Left hindlimb (tissue), 1 donor: ENCODE measurements around the gene LRRC74A.
"Not testable (repeated sequence)": the region's sequence is repeated elsewhere in the genome, so short reads cannot be mapped to it uniquely, and the experiment has no call there.

Experiments used
- DNase-seq: peaks from one replicate; pipeline ENCODE4 v3.0.0-alpha.2; 2018

The LRRC74A gene

DNA sequence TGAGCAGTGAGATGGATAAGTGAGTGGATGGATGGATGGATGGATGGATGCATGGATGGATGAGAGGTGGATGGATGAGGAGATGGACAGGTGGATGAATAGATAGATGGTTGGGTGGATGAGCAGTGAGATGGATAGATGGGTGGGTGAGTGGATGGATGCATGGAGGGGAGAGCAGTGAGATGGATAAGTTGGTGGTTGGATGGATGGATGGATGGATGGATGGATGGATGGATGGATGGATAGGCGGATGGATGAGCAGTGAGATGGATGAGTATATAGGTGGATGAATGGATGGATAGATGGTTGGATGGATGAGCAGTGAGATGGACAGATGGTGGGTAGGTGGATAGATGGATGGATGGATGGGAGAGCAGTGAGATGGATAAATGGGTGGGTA, 30.6 kb downstream of the LRRC74A start:
- no peak for DNase-seq

DNA sequence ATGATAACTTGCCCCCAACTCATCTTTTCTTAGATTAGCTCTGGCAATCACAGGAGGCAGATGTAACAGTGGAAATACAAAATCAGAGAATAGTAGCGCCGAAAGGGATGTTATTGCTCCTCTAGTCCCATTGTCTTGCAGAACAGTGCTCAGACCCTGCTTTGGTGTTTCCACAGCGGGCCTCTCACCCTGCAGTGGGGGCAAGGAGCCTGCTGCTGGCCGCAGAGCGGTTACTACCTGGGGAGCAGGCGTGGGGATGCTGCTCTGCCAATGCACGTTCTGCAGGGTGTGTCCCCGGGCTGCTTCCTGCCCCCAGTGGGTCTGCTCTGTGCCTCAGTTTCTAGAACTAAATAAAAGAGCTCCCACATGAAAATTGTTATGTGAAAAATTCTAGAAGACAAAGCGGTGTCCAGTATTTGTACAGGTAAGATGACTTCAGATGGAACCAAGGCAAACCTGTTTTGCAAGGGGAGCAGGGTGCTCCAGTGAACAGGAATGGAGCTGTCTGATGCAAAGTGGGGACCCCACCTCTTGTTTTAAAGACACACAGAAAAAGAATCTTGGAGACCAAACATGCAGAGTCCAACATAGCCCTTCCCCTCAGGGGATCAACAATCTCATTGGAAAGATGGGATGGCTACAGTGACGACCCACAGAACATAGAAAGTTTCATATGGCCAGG, 35.5 kb downstream of the LRRC74A start:
- DNase-seq: no peak

DNA sequence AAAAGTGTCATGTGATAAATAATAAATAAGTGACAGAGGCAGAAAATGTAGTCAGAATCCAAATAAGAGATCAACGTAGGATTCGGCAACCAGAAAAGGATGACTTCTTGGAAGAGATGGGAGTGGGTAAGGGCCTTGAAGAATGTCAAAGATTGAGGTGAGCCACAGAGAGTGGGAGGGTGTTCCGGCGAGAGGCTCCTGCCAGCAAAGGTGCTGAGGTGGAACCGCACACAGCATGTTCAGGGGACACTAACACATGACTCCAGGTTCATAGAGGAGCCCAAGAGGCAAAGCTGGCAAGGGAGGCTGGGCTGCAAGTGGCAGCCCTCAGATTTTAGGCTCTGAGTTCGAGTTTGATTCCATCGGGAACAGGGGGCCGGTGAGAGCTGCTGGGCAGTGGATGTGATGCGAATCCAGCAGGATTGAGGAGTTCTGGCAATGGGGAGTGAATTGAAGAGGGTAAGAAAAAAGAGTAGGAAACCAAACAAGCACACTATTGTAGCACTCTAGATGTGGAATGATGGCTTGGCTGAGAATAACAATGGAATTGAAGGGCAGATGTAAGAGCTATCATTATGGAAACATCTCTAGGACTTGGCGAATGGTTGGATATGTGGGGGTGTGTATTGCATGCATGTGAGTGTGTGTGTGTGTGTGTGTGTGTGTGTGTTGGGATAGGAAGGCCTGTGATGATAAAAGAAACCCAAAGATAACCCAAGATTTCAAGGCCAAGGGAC, 36.5 kb downstream of the LRRC74A start:
- DNase-seq: no peak

DNA sequence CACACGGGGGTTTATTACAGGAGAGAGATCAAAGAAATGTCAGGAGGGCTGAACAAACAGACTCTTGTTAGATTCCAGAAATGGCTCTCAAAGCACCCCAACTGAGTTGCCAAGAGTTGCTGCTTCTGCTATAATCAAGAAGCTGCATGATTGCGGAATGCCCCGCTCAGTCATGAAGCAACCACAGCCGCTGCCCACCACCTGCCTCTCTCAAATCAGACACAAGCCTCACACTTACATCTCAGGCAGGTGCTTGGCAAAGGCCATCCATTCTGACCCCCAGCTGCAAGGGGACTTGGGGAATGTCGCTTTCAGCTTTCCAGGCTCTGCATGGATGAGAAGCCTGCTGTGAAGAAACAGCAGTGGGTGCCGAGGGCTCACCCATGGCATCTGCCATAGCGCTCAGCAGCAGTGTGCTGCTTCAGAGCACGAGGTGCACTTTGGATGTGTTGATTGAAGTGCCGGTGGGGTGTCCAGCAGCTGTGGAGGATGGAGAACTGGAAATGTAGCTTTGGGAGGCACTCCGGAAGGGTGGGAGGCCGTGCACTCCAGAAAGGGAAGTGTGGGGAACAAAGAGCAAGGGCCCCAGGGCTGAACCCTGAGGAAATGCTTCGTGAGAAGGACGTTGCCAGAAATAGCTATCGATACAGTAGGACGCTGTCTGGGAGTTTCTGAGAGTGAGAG, 37.7 kb downstream of the LRRC74A start:
- DNase-seq: peak; percentile 71

DNA sequence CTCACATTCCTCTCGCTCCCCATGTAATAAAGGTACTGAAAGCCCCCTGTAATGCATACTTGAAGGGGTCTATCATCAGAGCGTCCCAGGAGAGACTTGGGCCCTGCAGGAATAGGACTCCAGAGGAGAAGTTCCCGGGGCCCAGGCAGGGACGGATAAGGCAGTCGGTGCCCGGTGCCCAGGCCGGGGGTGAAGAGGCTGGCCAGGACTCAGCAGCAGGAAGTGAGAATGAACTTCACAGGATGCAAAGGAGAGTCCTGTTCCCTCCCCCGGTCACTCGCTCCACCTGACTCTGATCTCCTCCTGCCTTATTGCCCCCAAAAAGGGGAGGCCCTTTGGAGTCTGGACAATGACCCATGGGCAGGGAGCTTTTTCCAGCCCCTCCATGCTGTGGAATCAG, 40.2 kb downstream of the LRRC74A start:
- DNase-seq: no peak

DNA sequence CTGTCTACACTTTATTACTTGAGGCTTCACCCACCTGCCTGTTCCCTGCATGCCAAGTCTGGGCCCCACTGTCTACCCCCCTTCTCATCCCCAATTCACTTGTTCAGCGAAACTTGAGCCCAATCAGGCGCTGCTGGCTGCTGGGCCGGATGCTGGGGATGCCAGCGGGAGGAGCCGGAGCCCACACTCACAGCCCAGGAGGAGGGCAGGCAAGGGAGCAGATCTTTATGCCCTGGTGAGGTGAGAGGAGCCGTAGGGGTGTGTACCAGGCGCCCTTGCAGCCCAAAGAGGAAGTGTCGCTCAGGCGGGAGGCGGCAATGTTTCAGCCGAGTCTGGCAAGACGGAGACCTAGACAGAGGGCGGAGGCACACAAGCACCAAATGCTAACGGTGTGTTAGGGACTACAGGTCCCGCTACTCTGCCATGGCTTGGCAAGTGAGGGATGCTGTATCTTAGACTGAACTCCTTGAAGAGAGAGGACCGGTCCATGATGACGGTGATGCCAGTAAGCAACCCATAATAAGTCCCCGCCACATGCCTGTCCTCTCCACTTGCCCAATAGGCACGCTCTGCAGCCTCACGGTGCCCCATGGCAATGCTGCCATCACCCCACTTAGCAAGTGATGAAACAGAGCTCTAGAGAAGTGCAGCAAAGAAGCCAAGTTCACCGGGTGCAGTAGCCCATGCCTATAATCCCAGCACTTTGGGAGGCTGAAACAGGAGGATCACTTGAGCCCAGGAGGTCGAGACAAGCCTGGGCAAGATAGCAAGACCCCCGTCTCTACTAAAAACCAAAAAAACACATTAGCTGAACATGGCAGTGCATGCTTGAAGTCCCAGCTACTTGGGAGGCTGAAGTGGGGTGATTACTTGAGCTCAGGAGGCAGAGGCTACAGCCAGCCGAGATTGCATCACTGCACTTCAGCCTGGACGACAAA, 41.6 kb downstream of the LRRC74A start:
- peak; percentile 57 for DNase-seq

DNA sequence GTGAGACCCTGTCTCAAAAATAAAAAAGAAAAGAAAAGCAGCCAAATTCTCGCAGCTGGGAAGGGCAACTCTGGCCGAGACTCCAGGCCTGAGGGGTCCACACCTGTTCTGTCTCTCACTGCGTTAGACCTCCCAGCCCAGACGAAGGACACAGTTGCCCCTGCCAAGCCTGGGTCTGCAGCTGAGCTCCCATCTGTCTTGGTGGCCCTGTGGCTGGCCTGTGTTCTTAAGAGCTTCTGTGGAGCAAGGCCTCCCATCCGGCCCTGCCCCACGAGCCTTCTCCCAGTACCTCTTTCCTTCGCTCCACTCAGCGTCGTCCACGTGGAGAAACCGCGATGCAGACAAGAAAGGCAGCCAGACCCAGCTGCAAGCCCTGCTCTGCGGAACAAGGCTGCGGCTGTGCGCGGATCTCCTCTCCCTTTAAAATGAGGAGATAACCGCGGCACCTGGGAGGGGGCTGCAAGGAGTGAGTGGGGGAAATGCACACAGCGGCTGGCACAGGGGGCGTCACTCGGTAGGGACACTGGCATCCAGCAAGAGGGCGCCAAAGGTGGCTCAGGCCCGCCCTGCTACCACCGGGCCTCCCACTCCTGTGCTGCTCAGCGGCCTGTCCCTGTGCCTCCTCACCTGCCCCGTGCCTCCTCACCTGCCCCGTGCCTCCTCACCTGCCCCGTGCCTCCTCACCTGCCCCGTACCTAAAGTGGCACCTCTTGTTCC, 42.4 kb downstream of the LRRC74A start:
- peak; percentile 51 for DNase-seq

DNA sequence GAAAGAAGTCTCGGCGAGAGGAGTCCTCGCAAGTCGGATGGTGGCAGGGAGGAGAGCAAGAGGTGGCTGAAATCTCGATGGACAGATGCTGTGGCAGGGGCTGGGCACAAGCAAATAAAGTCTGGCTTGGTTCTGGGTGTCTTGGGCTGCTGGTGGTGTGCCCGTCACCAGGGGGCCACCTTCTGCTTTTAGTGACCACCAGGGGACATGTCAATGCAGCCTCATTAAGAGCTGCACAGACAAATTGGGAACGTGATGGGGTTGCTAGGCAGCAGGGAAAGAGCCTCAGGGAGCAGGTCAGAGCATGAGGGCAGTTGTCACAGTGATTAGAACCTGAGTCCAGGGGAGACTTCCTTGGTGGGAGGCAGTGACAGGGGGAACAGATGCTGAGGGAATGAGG, 44.0 kb downstream of the LRRC74A start:
- no peak for DNase-seq

DNA sequence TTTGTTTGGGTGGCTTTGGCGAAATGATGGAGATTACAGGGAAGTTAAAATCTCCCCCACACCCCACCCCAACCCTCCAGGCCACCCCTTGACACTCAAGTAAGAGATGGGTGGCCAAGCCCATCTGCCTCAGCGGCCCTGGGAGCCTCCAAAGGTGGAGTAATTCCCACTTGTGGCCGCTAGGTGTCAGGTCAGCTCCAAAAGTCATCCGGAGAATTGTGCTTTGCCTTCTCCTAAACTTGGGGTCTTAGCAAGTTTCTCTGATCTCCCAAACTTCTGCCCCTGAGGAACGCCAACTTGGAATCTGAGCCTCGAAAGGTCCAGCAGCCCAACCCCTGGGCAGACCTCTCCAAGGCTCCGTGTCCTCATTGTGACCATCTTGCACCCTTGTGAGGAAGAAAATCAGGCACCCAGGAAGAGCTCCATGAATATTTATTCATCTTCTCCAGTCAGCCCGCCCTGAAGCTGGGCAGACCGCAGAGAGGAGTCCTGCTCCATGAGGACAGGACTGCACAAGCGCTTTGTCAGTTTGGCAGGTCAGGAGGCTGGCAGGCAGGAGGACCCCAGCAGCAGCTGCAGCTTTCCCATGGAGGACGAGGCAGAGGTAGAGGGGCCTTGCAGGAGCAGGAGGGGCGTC, 46.7 kb downstream of the LRRC74A start:
- DNase-seq: peak; percentile 64

DNA sequence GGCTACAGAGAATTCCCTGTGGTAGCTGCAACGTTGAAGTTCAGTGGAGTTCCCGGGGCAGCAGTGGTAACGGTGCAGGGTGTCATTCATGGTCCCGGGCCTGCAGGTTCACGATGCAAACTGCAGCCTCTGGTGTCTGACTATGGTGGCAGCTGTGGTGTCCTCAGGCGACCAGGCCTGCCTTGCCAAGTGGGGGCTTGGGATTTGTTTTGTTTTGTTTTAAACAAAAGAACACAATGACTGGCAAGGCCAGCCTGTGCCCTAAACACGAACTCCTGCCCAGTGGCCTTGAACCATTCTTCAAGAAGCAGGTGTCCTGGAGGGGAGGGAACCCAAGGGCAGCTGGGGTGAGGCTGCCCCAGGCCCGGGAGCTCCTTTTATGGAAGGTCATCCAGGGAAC, 48.5 kb downstream of the LRRC74A start:
- no peak for DNase-seq

DNA sequence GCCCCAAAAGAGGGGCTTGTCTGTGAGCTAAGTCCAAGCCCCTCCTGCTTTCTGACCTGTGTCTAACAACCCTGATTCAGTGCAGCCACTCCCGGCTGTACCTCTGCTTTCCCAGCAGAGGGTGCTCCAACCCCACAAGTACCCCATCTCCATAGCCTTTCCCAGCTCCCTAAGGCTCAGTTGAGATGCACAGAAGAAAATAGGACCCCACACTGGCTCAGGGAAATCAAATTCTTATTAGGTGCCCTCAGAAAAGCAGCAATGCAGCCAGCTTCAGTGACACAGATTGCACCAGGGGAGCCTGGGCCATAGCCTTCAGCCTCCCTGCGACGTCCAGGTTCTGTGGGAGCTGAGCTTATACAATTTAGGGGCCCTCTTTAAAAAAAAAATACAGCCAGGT, 49.9 kb downstream of the LRRC74A start:
- DNase-seq: peak; percentile 62

DNA sequence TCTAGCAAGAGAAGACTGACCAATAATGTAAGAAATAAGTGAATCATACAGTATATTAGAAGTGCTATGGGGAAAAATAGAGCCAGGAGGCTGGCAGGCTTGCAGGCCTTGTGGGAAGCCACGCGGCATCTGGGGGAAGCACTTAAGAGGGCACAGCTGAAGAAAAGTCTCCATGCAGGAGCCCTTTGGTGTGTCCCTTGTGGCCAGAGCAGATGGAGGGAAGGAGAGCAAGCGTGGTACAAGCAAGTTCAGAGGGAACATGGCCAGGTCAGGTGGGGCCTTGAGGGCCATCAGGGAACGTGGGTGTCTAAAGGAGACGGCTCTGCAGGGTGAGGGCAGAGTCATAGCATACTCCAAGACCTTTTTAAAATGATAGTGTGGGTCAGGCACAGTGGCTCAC, 51.7 kb downstream of the LRRC74A start:
- DNase-seq: no peak

DNA sequence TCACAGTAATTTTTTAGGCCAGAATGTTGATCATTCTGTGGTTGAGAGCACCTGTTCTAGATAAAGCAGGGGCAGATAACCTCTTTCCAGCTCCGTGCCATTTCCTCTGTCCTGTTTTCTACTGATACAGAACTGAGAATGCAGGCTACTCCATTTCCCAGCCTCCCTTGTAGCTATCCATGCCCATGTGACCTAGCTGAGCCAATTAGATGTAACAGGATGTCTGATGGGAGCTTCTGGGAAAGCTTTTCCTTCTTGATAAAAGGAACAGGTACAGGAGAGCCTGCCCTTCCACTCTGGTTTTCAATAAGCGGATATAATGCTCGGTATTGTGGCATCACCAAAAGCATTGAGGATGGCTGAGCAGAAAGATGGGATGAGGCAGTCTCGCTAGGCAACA, 54.2 kb downstream of the LRRC74A start:
- DNase-seq: no peak

DNA sequence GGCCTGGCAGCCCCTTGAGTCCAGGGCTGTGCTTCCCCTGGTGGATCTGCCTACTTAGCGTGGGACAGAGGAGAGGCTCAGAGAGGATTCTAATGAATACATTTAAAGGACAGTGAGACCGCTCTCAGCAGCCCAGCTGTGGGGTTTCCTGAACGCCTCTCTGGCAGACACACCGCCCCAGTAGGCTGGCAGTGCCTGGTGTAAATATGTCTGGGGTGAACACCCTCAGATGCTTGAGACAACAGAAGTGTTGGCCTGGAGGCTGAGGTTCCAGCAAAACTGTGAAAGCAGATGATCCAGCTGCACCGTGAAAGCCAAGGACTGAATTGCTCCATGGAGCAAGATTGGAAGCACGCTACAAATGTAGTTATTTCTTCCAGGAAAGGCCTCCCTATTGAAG, 55.1 kb downstream of the LRRC74A start:
- peak; percentile 48 for DNase-seq

DNA sequence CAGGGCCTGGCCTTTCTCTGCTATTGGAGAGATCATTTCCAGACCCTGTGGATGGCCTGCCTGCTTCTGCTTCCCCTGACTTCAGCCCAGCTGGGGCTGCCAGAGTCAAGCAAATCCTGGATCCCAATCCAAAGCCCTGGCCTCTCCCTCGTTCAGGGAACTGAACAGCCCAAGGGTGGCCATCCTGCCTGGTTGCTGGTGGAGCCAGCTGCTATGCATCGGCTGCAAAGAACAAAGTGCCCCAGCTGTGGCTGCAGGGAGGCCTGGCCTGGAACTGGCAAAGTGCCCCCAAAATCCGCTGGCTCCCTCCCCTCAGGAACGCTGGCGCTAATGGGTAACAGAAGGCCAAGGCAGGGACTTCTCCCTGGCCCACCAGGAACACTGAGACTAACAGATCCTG, 56.4 kb downstream of the LRRC74A start:
- peak; percentile 78 for DNase-seq

DNA sequence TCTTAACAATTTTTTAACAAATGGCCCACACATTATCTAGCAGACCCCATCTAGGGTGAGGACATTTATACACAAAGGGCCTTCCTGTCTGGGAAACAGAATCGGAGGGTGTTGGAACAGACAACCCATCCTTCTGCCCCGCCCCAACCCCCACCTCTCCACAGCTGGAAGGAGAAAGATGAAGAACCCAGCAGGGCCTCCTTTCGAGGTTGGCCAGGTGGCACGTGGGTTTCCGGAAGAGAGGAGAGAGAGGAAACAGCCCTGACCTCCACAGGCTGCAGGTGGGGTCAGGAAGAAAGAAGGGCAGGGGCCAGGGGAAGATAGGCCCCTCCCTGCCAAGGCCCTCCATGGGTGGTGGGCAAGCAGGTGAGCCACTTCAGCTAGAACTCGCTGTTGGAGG, 57.2 kb downstream of the LRRC74A start:
- DNase-seq: no peak

DNA sequence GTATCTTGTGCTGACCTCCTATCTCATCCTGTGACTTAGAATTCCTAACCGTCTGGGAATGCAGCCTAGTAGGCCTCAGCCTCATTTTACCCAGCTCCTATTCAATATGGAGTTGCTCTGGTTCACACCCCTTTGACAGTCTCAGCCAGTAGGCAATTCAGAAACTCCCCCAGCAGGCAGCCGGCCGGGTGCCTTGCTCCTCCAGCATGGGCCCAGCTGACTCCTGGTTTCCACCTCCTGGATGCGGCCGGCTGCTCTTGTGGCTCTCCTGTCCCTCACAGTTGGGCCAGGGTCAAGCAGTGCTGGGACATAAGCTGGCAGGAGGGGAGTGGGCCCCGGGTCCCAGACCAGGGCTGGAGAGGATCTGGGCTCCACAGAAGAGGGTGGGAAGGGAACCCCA, 58.2 kb downstream of the LRRC74A start:
- no peak for DNase-seq

DNA sequence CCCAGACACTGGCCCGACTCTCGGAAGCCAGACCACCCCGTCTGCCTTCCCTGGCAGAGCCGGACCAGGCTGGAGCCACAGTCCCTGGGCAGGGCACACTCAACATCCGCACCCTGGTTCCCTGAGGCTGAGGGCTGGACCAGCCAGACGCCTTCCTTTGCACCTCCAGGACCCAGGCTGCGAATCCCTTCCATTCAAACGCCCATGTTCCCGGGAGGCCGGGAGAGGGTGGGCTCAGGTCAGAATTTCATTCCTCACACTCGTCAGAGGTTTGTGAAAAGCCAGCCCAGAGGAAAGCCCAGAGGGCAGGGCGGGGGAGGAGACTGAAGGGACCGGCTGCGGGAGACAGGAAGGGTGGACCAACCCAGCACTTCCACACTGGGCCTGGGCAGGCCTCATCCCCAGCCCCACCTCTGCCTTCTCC, 58.7 kb downstream of the LRRC74A start:
- DNase-seq: peak; percentile 46

DNA sequence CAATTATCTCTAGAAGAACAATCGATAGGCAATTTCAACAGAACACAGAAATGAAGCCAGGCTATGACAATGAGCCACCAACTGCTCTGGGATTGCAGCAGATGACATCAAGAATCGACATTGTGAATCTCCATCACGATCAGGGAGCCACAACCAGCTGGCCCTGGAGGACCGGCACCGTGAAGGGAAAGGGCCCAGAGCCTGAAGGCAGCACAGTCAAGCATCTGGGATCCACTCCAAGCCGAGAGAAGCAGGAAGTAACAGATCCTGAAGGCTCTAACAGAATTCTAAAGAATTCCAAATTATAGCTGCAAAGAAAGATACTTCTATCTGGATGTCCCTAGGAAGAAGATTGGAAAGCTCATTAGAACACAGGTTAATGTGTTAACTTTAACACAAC, 61.0 kb downstream of the LRRC74A start:
- no peak for DNase-seq

DNA sequence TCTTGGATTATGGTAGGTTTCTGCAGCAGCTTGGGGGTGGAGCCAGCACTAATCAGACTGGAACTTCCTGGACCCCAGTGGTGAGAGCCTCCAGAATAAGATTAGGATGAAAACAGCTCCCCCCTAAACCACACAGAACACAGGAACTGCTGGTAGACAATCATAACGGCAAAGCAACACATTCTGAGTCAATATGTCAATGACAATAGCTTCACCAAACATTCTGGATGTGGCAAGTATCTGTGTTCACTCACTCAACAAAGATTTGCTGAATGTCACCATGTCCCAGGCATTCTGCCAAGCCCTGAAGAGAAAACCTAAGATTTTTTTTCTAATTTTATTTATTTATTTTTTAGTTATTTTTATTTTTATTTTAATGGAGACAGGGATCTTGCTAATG, 65.2 kb downstream of the LRRC74A start:
- no peak for DNase-seq

DNA sequence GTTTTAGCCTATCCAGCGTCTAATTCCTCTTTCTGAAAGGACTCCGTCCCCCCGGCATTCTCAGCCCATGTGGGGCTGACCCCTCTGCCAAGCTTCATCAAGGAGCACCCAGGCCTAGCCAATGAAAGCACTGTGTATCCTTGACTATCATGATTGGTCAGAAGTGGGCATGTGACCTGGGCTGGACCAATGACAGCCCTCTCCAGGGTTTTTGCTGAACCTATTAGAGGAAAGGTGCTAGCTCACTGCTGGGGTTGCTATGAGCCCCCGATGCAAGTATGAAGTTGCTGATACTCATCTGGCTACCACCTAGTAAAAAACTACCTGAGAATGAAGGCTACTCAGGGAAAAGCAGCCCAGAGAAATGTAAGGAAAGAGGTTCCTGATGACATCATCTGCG, 68.1 kb downstream of the LRRC74A start:
- DNase-seq: no peak

DNA sequence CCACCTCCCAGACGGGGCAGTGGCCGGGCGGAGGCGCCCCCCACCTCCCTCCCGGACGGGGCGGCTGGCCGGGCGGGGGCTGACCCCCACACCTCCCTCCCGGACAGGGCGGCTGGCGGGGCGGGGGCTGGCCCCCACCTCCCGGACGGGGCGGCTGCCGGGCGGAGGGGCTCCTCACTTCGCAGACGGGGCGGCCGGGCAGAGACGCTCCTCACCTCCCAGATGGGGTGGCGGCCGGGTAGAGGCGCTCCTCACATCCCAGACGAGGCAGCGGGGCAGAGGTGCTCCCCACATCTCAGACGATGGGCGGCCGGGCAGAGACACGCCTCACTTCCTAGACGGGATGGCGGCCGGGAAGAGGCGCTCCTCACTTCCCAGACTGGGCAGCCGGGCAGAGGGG, 71.8 kb downstream of the LRRC74A start:
- not testable (repeated sequence) for DNase-seq
